Gastroesophageal sphincter (tissue), 4 donors: ENCODE results near the gene TIAM2. TPM values are rescaled to one million over a fixed set of nuclear protein-coding genes. Genes with fewer than 3 reads are reported as not detected.
"Not testable (repeated sequence)": the region's sequence is repeated elsewhere in the genome, so short reads cannot be mapped to it uniquely, and the experiment has no call there.

Experiments
- ATAC-seq: fragments of 150-250 bp; one replicate; pipeline ENCODE4 v1.9.1; 2016; ENCODE audit warnings: mild to moderate bottlenecking, moderate library complexity
- H3K27ac ChIP-seq, 4 donors: fragments of 200-600 bp; sonication (generic) in 3 of 4; 1 replicate in 3 of 4; 2 replicates in 1 of 4; pipeline ENCODE4 v1.5.1; 2016 to 2019
- H3K27me3 ChIP-seq: fragments of 200-600 bp; sonication (generic); one replicate; pipeline ENCODE4 v1.5.1; 2019
- H3K36me3 ChIP-seq, 2 donors: fragments of 200-600 bp; sonication (generic); one replicate each; pipeline ENCODE4 v1.5.1; 2019; ENCODE audit warnings: control low read depth in 1 of 2
- H3K4me1 ChIP-seq, 3 donors: fragments of 200-600 bp; sonication (generic); 1 replicate in 2 of 3; 2 replicates in 1 of 3; pipeline ENCODE4 v1.5.1; 2016 to 2019; ENCODE audit warnings: control low read depth in 2 of 3
- H3K4me3 ChIP-seq, 2 donors: fragments of 200-600 bp; sonication (generic); one replicate each; pipeline ENCODE4 v1.5.1; 2019; ENCODE audit warnings: mild to moderate bottlenecking in 1 of 2, moderate library complexity in 1 of 2
- H3K9me3 ChIP-seq, 3 donors: fragments of 200-600 bp; sonication (generic); one replicate each; pipeline ENCODE4 v1.5.1; 2017 to 2019; ENCODE audit warnings: control low read depth in 2 of 3
- CTCF ChIP-seq, 4 experiments: fragments of 200-600 bp in 2 of 4; fragments of 450-650 bp in 2 of 4; sonication (generic) in 1 of 4; IDR thresholded peaks; one replicate each; pipeline ENCODE4 v1.5.1; 2017 to 2019; ENCODE audit warnings: antibody characterized with exemption in 4 of 4, mild to moderate bottlenecking in 2 of 4, moderate library complexity in 2 of 4
- EP300 ChIP-seq: sonication (generic); formaldehyde crosslinking; IDR thresholded peaks from one replicate; pipeline ENCODE4 v1.6.1; 2017; ENCODE audit warnings: antibody characterized with exemption, mild to moderate bottlenecking
- POLR2A ChIP-seq, 2 donors: fragments of 450-650 bp; IDR thresholded peaks; one replicate each; pipeline ENCODE4 v1.6.1; 2017; ENCODE audit warnings: antibody characterized with exemption in 2 of 2, mild to moderate bottlenecking in 2 of 2, moderate library complexity in 1 of 2
- POLR2AphosphoS5 ChIP-seq: sonication (generic); formaldehyde crosslinking; IDR thresholded peaks from one replicate; pipeline ENCODE4 v1.6.1; 2017; ENCODE audit warnings: antibody characterized with exemption
- WGBS, 2 donors: methylation state at CpG; one replicate each; pipeline ENCODE4 v1.1.5; 2018; ENCODE audit warnings: low coverage in 1 of 2; 5-methylcytosine and 5-hydroxymethylcytosine counted together
- total RNA-seq, 4 donors: library from RNA; depleted of rRNA; stranded (reverse); fragments of >200 nt; gene quantifications; one replicate each; pipeline ENCODE4 v1.1.0, GENCODE V29; 2016

Gene TIAM2
- total RNA-seq, 4 donors from 2014 or later: 6.3 to 22.6 (median 14.2) TPM

GRCh38 chr6:155212616-155213380 lies 217.7 kb downstream of the TIAM2 start:
- no peaks in the 10 kb centered on the region for H3K27me3 ChIP-seq
- H3K27ac ChIP-seq: no peak overlapping the region
- no peak for ATAC-seq
- TF ChIP-seq POLR2A (IDR thresholded peaks at IDR 0.05): no peak
- TF ChIP-seq CTCF (IDR thresholded peaks at IDR 0.05): no peak
- no peak for TF ChIP-seq POLR2AphosphoS5
- TF ChIP-seq EP300: no peak
- no peaks in the 10 kb centered on the region for H3K36me3 ChIP-seq
- H3K4me3 ChIP-seq: no peak overlapping the region
- no peaks in the 10 kb centered on the region for H3K4me1 ChIP-seq
- 80 to 92% methylated on average over 2 to 5 of the region's 16 CpGs for WGBS, 2 donors
- no peaks in the 10 kb centered on the region for H3K9me3 ChIP-seq

GRCh38 chr6:155213611-155214372 lies 218.7 kb downstream of the TIAM2 start:
- 100% methylated on average over 2 of the region's 23 CpGs; no CpG with 5 or more reads in 1 of the 2 donors for WGBS, 2 donors

GRCh38 chr6:155215906-155216305 lies 220.8 kb downstream of the TIAM2 start:
- Histone ChIP-seq H3K4me1 (peaks cover 0 to 8% (median 0%) of the 10 kb centered on the region in 3 donors), H3K36me3 (no peaks in the 10 kb centered on the region), H3K4me3 (no peak overlapping the region), H3K9me3 (no peaks in the 10 kb centered on the region), H3K27ac (peak overlapping the region in 1 of 4 donors; percentile 61), H3K27me3 (no peaks in the 10 kb centered on the region)
- WGBS, 2 donors: 71 to 89% methylated on average over 1 to 4 of the region's 4 CpGs
- no peak for TF ChIP-seq CTCF (IDR thresholded peaks at IDR 0.05)
- TF ChIP-seq POLR2A (IDR thresholded peaks at IDR 0.05): no peak
- no peak for TF ChIP-seq EP300
- TF ChIP-seq POLR2AphosphoS5: no peak
- ATAC-seq: no peak

More at GRCh38 chr6:155213611-155214372, 218.7 kb downstream of the TIAM2 start:
- H3K27ac ChIP-seq: no peak overlapping the region
- H3K9me3 ChIP-seq: no peaks in the 10 kb centered on the region
- TF ChIP-seq POLR2A (IDR thresholded peaks at IDR 0.05) (no peak), EP300 (no peak), CTCF (IDR thresholded peaks at IDR 0.05) (no peak), POLR2AphosphoS5 (no peak)
- no peak for ATAC-seq
- H3K36me3 ChIP-seq: no peaks in the 10 kb centered on the region
- H3K4me3 ChIP-seq: no peak overlapping the region
- no peaks in the 10 kb centered on the region for H3K27me3 ChIP-seq
- no peaks in the 10 kb centered on the region for H3K4me1 ChIP-seq

- TF ChIP-seq EP300 (no peak), CTCF (IDR thresholded peaks at IDR 0.05) (no peak), POLR2A (IDR thresholded peaks at IDR 0.05) (no peak), POLR2AphosphoS5 (no peak)
- WGBS, 2 donors: 70 to 75% methylated on average over 4 to 6 of the region's 11 CpGs
- Histone ChIP-seq H3K36me3 (no peaks in the 10 kb centered on the region), H3K27ac (peak overlapping the region in 2 of 4 donors; percentile 35 to 61), H3K4me1 (peaks cover 0 to 8% (median 0%) of the 10 kb centered on the region in 3 donors), H3K4me3 (peak overlapping the region in 1 of 2 donors; percentile 12), H3K9me3 (no peaks in the 10 kb centered on the region), H3K27me3 (no peaks in the 10 kb centered on the region)
- no peak for ATAC-seq
These were observed 221.4 kb downstream of the TIAM2 start for GRCh38 chr6:155216312-155217046.

- H3K4me3 ChIP-seq, ATAC-seq, H3K27ac ChIP-seq: not testable (repeated sequence)
These were observed 223.6 kb downstream of the TIAM2 start for GRCh38 chr6:155218711-155219110.

More at GRCh38 chr6:155218711-155219110, 223.6 kb downstream of the TIAM2 start:
- not testable (repeated sequence) for H3K36me3 ChIP-seq, H3K9me3 ChIP-seq, H3K27me3 ChIP-seq, H3K4me1 ChIP-seq
- WGBS, 2 donors: 94 to 99% methylated on average over 11 to 20 of the region's 20 CpGs
